Embryonic facial prominence (tissue), 1 donor: ENCODE data around the gene PKHD1.

Experiments
- DNase-seq: peaks from one replicate; pipeline ENCODE4 v3.0.0-alpha.2; 2016; ENCODE audit errors: extremely low spot score

PKHD1 gene

DNA sequence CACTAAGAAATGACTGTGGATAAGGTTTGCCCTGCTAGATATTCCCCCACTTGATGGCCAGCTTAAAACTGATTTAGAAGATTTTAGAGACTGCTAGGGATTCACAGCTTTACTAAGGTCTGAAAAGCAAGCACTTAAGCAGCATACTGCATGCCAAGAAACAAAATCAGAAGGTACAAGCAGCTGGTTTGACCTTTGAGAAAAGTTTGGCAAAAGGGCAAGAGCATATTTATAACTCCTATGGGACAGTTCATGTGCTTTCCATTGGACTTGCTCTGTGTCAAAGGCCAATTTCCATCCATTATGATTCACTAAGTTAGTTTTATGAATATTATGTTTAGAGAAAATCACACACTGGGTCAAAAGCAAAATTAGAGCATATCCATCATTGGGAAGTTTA lies 402.8 kb downstream of the PKHD1 start:
- no peak for DNase-seq

GRCh38 chr6:51684038-51684437 lies 403.4 kb downstream of the PKHD1 start:
- no peak for DNase-seq

GRCh38 chr6:51678905-51679620 lies 408.4 kb downstream of the PKHD1 start:
- no peak for DNase-seq

DNA sequence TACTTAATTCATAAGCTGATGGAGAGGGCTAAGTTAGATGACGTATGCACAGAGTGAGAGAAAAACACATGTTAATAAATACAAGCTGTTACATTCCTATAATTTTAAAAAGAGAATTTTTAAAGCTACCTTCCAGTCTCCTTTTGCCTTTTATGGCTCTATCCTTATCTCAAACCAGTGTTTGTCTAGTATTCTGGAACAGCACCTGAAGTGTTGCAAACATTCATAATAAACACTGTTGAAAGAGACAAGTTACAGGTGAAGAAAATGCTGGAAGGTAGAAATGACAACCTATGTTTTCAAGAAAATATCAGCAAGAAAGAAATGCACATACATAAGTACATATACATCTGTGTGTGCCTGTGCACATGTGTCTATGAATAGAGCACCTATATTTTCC lies 409.1 kb downstream of the PKHD1 start:
- no peak for DNase-seq

GRCh38 chr6:51675922-51676275 lies 411.5 kb downstream of the PKHD1 start:
- DNase-seq: no peak

DNA sequence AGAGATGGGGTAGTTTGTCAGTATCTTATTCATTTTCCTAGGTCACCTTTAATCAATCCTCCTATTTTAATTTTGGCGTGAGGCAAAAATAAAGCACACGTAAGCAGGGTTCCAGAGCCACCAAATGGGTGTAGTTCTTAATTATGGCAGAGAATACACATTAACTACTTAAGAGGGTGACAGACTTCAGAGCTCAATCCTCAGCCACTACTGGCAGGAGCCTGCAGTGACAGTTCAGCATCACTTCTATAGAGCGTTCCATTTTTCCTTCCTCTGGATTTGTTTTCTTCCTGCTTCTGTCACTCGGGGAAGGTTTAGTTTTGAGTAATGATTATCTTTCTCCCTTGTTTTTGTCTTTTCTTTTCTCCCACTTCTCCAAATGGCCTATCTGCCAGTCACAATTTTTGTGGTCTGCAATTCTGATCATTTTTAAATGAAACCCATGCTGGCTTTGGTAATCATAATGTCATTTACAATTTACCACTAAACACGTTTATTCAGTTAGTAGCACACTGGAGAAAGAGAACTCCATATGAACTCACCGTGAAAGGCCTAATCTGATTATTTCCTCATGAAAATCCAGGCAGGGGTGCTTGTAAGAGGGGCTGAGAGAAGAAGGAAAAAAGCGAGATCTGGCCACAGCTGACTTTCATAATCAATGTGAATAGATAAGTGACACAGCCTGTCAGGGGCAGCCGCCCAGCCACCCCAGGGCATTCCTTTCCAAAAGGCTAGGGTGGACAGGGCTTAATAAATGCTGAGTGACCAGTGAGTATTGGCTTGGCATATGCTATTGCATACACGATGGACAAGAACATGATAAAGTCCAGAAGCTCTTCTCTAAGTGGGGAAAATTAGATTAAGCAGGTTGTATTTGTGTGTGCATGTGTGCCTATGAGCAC lies 412.1 kb downstream of the PKHD1 start:
- DNase-seq: no peak

- no peak for DNase-seq
These were observed 423.9 kb downstream of the PKHD1 start for GRCh38 chr6:51663525-51663924.

GRCh38 chr6:51660767-51661166 lies 426.6 kb downstream of the PKHD1 start:
- no peak for DNase-seq

DNA sequence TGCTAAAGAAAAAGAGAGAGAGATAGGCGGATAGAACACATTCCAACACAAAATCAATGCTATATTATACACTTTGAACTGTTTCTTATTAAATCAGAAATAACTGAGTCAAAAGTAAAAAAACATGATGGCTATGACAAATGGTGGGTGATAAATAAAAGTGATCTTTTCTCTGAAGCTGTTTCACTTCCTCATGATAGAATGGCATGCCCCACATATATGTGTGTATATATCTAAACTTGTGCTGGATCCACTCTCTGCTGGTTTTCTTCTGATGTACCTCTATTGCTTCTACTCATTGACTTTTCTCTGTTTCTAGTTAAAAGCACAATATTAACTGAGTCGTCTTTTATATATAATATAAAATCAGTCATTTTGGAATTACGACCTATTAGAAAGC lies 429.9 kb downstream of the PKHD1 start:
- no peak for DNase-seq

DNA sequence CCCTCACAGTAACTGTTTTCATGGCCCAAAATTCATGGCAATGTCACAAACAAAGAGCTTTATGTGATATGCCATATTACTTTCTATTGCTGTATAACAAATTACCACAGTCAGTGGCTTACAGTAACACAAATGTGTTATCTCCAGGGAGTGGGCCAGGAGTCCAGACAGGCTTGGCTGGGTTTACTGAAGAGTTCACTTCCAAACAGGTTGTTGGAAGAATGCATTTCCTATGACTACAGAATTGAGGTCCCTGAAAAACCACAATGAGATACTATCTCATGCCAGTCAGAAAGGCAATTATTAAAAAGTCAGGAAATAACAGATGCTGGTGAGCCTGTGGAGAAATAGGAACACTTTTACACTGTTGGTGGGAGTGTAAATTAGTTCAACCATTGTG lies 431.9 kb downstream of the PKHD1 start:
- DNase-seq: no peak

- no peak for DNase-seq
These were observed 432.8 kb downstream of the PKHD1 start for GRCh38 chr6:51654647-51655046.

- no peak for DNase-seq
These were observed 436.1 kb downstream of the PKHD1 start for GRCh38 chr6:51651132-51651817.

GRCh38 chr6:51648774-51649173 lies 438.6 kb downstream of the PKHD1 start:
- DNase-seq: no peak

- DNase-seq: no peak
These were observed 439.2 kb downstream of the PKHD1 start for GRCh38 chr6:51648236-51648635.

DNA sequence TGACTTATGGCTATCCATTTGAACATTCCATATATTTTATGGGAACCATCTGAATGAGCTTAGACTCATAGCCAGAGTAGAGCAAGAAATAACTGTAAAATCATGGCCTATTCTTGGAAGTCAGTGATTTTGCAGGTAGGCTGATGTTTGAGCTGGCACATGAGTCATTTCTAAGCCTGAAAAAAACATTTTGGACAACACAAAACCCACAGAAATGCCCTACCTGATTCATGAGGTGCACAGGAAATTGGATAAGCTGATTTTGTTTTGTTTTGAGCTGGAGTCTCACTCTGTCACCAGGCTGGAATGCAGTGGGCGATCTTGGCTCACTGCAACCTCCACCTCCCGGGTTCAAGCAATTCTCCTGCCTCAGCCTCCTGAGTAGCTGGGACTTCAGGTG lies 443.0 kb downstream of the PKHD1 start:
- no peak for DNase-seq

DNA sequence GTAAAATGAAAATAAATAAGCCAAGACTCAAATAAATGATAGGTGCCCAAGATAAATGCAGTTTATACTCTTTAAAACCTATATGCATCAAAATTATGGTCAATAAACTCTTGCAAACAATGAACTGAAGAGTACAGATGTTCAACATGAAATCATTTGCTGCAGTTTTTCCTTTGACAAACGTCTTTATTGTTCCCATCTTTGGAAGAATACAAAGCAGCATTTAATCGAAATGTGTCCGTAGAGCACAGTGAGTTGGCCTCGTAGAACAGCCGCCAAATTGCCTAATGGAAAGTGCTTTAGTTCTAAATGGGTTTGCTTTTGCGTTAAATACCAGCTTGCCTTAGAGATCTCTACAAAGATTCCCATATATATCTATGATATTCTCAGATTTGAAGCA lies 447.4 kb downstream of the PKHD1 start:
- no peak for DNase-seq

DNA sequence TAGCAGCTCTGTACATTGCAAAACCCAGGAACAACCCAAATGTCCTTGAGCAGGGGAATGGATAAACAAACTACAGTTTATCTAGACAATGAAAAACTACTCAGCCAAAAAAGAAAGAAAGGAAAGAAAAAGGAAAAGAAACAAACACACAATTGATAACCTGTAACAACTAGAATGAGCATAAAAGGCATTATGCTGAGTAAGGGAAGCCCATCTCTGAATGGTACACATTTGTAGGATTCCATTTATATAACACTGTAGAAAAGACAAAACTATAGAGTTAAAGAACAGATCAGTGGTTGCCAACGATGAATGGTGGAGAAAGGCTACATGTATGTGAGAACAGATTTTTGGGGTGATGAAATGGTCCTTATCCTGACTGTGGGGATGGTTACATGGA lies 454.0 kb downstream of the PKHD1 start:
- DNase-seq: no peak

- DNase-seq: no peak
These were observed 457.4 kb downstream of the PKHD1 start for GRCh38 chr6:51630011-51630410.

- no peak for DNase-seq
These were observed 461.0 kb downstream of the PKHD1 start for GRCh38 chr6:51626391-51626790.

DNA sequence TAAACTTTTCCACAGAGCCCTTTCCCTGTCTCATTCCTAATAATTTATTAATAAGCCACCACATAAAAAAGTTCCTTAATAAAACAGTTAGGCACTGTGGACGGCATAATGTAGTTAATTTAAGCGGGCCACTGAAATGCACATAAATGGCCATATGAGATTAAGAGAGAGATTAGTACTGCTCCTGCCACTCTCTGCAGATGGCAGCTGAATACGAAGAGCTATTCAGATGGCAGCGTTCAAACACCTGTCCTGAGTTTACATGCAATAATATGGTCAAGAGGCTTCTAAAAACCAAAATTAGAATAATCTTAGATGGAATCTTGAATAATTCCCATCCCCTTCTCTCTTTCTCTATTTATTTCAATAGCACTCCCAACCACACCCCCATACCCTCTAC lies 461.8 kb downstream of the PKHD1 start:
- DNase-seq: no peak

DNA sequence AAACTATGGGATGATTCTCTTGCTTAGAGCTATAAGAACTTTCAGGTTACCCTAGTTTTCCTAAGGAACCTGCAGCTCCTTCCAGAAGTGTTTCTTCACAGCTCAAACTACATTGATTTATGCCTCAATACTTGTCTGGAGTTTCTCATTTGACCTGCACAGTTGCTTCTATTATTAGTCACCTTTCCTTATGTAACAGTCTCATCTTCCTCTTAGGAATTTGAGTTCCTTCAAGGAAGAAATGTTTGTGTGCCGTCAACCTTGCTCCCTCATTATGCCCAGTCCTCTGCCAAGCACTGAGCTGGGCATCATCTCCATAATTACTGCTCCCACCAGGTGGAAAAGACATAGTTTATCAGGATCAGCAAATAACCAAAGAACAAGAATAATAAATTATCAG lies 466.4 kb downstream of the PKHD1 start:
- no peak for DNase-seq

- DNase-seq: no peak
These were observed 468.2 kb downstream of the PKHD1 start for GRCh38 chr6:51619042-51619799.
